SK-N-SH (cell line): ENCODE results near the gene UGT1A1. TPM values are rescaled to one million over a fixed set of nuclear protein-coding genes. Genes with fewer than 3 reads are reported as not detected.

Experiments
- CTCF ChIA-PET: fragments of 300-600, 350-600 bp; formaldehyde crosslinking; extraction: SDS; loops from one replicate; lab custom pipeline; 2021; lab: Yijun Ruan, JAX
- POLR2A ChIA-PET: fragments of 350-600 bp; sonication (Branson Sonifier 250); formaldehyde crosslinking; extraction: SDS; loops from one replicate; lab custom pipeline; 2020; ENCODE audit warnings: antibody characterized with exemption, inconsistent platforms; lab: Yijun Ruan, JAX
- DNase-seq: peaks from one replicate; pipeline ENCODE4 v3.0.0; 2012
- H2AFZ ChIP-seq: fragments of 200-600 bp; sonication (generic); 2 replicates; pipeline ENCODE4 v1.8.1; 2016; ENCODE audit warnings: antibody characterized with exemption, mild to moderate bottlenecking, low read depth
- H3F3A ChIP-seq: fragments of 200-600 bp; sonication (generic); replicated peaks from 2 replicates; pipeline ENCODE3; 2016; ENCODE audit warnings: antibody characterized with exemption, mild to moderate bottlenecking; ENCODE audit not compliant: insufficient read depth
- H3K27ac ChIP-seq, 2 experiments: fragments of 200-500 bp in 1 of 2; fragments of 200-600 bp in 1 of 2; sonication (Bioruptor generic) in 1 of 2; sonication (generic), shearing (Covaris generic) in 1 of 2; 2 replicates each; pipeline versions ENCODE4 v1.5.1 to v1.6.1; 2014 to 2016; ENCODE audit warnings: low read depth in 2 of 2, inconsistent platforms in 1 of 2, low read length in 1 of 2, mild to moderate bottlenecking in 1 of 2, mixed read lengths in 1 of 2
- H3K27me3 ChIP-seq: fragments of 200-600 bp; sonication (generic), shearing (Covaris generic); 2 replicates; pipeline ENCODE4 v1.6.1; 2016; ENCODE audit warnings: mixed run types; ENCODE audit not compliant: insufficient read depth
- H3K36me3 ChIP-seq, 2 experiments: fragments of 200-500 bp in 1 of 2; fragments of 200-600 bp in 1 of 2; sonication (Bioruptor generic) in 1 of 2; sonication (generic) in 1 of 2; replicated peaks in 1 of 2; 2 replicates each; pipeline versions ENCODE3 to v1.5.1; 2014 to 2016; ENCODE audit warnings: low read length in 1 of 2, mild to moderate bottlenecking in 1 of 2; ENCODE audit not compliant: insufficient read depth in 2 of 2, control insufficient read depth in 1 of 2
- H3K4me1 ChIP-seq, 2 experiments: fragments of 200-500 bp in 1 of 2; fragments of 200-600 bp in 1 of 2; sonication (Bioruptor generic) in 1 of 2; sonication (generic), shearing (Covaris generic) in 1 of 2; 2 replicates each; pipeline versions ENCODE4 v1.5.1 to v1.6.1; 2014 to 2016; ENCODE audit warnings: low read depth in 1 of 2, low read length in 1 of 2, mixed run types in 1 of 2; ENCODE audit not compliant: insufficient read depth in 2 of 2, control insufficient read depth in 1 of 2
- H3K4me2 ChIP-seq: fragments of 200-600 bp; sonication (generic), shearing (Covaris generic); 2 replicates; pipeline ENCODE4 v1.6.1; 2017; ENCODE audit warnings: mixed run types
- H3K4me3 ChIP-seq, 2 experiments: fragments of 200-500 bp in 1 of 2; fragments of 200-600 bp in 1 of 2; sonication (Bioruptor generic) in 1 of 2; sonication (generic), shearing (Covaris generic) in 1 of 2; 2 replicates each; pipeline versions ENCODE4 v1.5.1 to v1.8.1; 2014 to 2016; ENCODE audit warnings: low read depth in 2 of 2, inconsistent platforms in 1 of 2, low read length in 1 of 2, mild to moderate bottlenecking in 1 of 2, mixed read lengths in 1 of 2, moderate library complexity in 1 of 2
- H3K79me2 ChIP-seq: fragments of 200-600 bp; sonication (generic); 2 replicates; pipeline ENCODE4 v1.8.1; 2017; ENCODE audit warnings: mild to moderate bottlenecking; ENCODE audit not compliant: insufficient read depth
- H3K9ac ChIP-seq: fragments of 200-600 bp; sonication (generic); 2 replicates; pipeline ENCODE4 v1.6.1; 2017; ENCODE audit warnings: mixed run types
- H3K9me2 ChIP-seq: fragments of 200-600 bp; sonication (generic); 2 replicates; pipeline ENCODE4 v1.6.1; 2017; ENCODE audit warnings: mixed run types
- H3K9me3 ChIP-seq: fragments of 200-600 bp; sonication (generic); 2 replicates; pipeline ENCODE4 v1.6.1; 2017; ENCODE audit warnings: mixed run types, mild to moderate bottlenecking, moderate library complexity
- H4K20me1 ChIP-seq: fragments of 200-600 bp; sonication (generic); 2 replicates; pipeline ENCODE4 v1.6.1; 2017; ENCODE audit warnings: mild to moderate bottlenecking, mixed run types; ENCODE audit not compliant: insufficient read depth
- EP300 ChIP-seq, 2 experiments: IDR thresholded peaks; 2 replicates each; pipeline versions ENCODE4 v1.4.0 to v1.6.1; 2012; ENCODE audit warnings: borderline replicate concordance in 1 of 2, low read depth in 1 of 2, low read length in 1 of 2
- EZH2phosphoT487 ChIP-seq: fragments of 200-600 bp; sonication (generic); IDR thresholded peaks from 2 replicates; pipeline ENCODE4 v1.6.1; 2017; ENCODE audit warnings: low read depth, mixed run types, mild to moderate bottlenecking, antibody characterized with exemption, moderate library complexity, borderline replicate concordance
- GATA2 ChIP-seq: sonication (generic); formaldehyde crosslinking; IDR thresholded peaks from 2 replicates; pipeline ENCODE4 v1.5.0; 2020; ENCODE audit warnings: mild to moderate bottlenecking, missing genetic modification reagents
- JUND ChIP-seq: IDR thresholded peaks from 2 replicates; pipeline ENCODE4 v1.4.0; 2012
- RAD21 ChIP-seq: IDR thresholded peaks from 2 replicates; pipeline ENCODE4 v1.6.1; 2012; ENCODE audit warnings: mild to moderate bottlenecking, low read length
- RCOR1 ChIP-seq: fragments of 150-350 bp; IDR thresholded peaks from 2 replicates; pipeline ENCODE4 v1.6.1; 2017; ENCODE audit warnings: antibody characterized with exemption, low read length
- RXRA ChIP-seq: IDR thresholded peaks from 2 replicates; pipeline ENCODE4 v1.4.0; 2012; ENCODE audit warnings: low read depth, mild to moderate bottlenecking, borderline replicate concordance
- TAF1 ChIP-seq: IDR thresholded peaks from 2 replicates; pipeline ENCODE4 v1.6.1; 2012; ENCODE audit warnings: low read depth, mild to moderate bottlenecking, low read length, moderate library complexity, borderline replicate concordance
- TCF12 ChIP-seq: IDR thresholded peaks from 2 replicates; pipeline ENCODE4 v1.4.0; 2012
- YY1 ChIP-seq: IDR thresholded peaks from 2 replicates; pipeline ENCODE4 v1.4.0; 2012; ENCODE audit warnings: low read depth, mild to moderate bottlenecking
- WGBS: methylation state at CpG from one replicate; pipeline ENCODE4 v1.1.6; 2017; ENCODE audit warnings: low lambda C conversion rate; 5-methylcytosine and 5-hydroxymethylcytosine counted together
- polyA plus RNA-seq, 3 experiments: library from polyadenylated mRNA; depleted of rRNA; stranded (reverse); fragments of >200 nt; gene quantifications; 2 replicates each; pipeline ENCODE4 v1.2.3, GENCODE V29; 2012
- TF ChIP-seq, protein P1 (sequence below): IDR thresholded peaks from 2 replicates; pipeline ENCODE4 v1.4.0; 2012; ENCODE audit warnings: low read depth, borderline replicate concordance
- TF ChIP-seq, protein P2 (sequence below): fragments of 200-600 bp; sonication (generic); IDR thresholded peaks from 2 replicates; pipeline ENCODE4 v1.6.1; 2017; ENCODE audit warnings: antibody characterized with exemption, mild to moderate bottlenecking, moderate library complexity
- TF ChIP-seq, protein P3 (sequence below): IDR thresholded peaks from 2 replicates; pipeline ENCODE4 v1.4.0; 2012; ENCODE audit warnings: low read depth, borderline replicate concordance

UGT1A1 gene
- polyA plus RNA-seq, 1 of the 3 experiments (the other 2 are of a cell fraction): not detected

DNA sequence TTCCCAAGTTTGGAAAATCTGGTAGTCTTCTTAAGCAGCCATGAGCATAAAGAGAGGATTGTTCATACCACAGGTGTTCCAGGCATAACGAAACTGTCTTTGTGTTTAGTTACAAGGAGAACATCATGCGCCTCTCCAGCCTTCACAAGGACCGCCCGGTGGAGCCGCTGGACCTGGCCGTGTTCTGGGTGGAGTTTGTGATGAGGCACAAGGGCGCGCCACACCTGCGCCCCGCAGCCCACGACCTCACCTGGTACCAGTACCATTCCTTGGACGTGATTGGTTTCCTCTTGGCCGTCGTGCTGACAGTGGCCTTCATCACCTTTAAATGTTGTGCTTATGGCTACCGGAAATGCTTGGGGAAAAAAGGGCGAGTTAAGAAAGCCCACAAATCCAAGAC lies 12.1 kb downstream of the UGT1A1 start:
- WGBS: 75% methylated on average over 16 of the region's 16 CpGs
- no peaks in the 10 kb centered on the region for H3K9me2 ChIP-seq
- no peak overlapping the region for H3K27ac ChIP-seq
- no peak overlapping the region for H3K4me3 ChIP-seq
- no peak for DNase-seq
- POLR2A ChIA-PET: no interaction called here
- H2AFZ ChIP-seq: no peak overlapping the region
- H3K9me3 ChIP-seq: no peaks in the 10 kb centered on the region
- H3K79me2 ChIP-seq: no peaks in the 10 kb centered on the region
- CTCF ChIA-PET: no interaction called here
- TF ChIP-seq, protein P1, sequence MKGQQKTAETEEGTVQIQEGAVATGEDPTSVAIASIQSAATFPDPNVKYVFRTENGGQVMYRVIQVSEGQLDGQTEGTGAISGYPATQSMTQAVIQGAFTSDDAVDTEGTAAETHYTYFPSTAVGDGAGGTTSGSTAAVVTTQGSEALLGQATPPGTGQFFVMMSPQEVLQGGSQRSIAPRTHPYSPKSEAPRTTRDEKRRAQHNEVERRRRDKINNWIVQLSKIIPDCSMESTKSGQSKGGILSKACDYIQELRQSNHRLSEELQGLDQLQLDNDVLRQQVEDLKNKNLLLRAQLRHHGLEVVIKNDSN: no peak
- no peak for TF ChIP-seq JUND
- no peak overlapping the region for H3K9ac ChIP-seq
- no peaks in the 10 kb centered on the region for H3F3A ChIP-seq
- no peaks in the 10 kb centered on the region for H3K4me1 ChIP-seq
- H3K4me2 ChIP-seq: no peak overlapping the region
- no peaks in the 10 kb centered on the region for H3K36me3 ChIP-seq
- H4K20me1 ChIP-seq: no peaks in the 10 kb centered on the region
- H3K27me3 ChIP-seq: no peaks in the 10 kb centered on the region; the same call in 1 of the 2 replicates

DNA sequence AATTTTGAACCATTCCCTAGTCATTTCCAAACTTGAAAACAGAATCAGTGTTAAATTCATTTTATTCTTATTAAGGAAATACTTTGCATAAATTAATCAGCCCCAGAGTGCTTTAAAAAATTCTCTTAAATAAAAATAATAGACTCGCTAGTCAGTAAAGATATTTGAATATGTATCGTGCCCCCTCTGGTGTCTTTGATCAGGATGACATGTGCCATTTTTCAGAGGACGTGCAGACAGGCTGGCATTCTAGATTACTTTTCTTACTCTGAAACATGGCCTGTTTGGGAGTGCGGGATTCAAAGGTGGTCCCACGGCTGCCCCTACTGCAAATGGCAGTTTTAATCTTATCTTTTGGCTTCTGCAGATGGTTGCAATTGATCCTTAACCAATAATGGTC lies 12.5 kb downstream of the UGT1A1 start:
- Histone ChIP-seq H3K4me2 (no peak overlapping the region), H3K4me1 (no peaks in the 10 kb centered on the region), H3K4me3 (no peak overlapping the region), H3K9me2 (no peaks in the 10 kb centered on the region), H3K9me3 (no peaks in the 10 kb centered on the region), H3F3A (no peaks in the 10 kb centered on the region), H3K36me3 (no peaks in the 10 kb centered on the region), H3K27me3 (no peaks in the 10 kb centered on the region; the same call in 1 of the 2 replicates), H3K9ac (no peak overlapping the region), H2AFZ (no peak overlapping the region), H3K27ac (no peak overlapping the region), H4K20me1 (no peaks in the 10 kb centered on the region), H3K79me2 (no peaks in the 10 kb centered on the region)
- TF ChIP-seq, protein P2, sequence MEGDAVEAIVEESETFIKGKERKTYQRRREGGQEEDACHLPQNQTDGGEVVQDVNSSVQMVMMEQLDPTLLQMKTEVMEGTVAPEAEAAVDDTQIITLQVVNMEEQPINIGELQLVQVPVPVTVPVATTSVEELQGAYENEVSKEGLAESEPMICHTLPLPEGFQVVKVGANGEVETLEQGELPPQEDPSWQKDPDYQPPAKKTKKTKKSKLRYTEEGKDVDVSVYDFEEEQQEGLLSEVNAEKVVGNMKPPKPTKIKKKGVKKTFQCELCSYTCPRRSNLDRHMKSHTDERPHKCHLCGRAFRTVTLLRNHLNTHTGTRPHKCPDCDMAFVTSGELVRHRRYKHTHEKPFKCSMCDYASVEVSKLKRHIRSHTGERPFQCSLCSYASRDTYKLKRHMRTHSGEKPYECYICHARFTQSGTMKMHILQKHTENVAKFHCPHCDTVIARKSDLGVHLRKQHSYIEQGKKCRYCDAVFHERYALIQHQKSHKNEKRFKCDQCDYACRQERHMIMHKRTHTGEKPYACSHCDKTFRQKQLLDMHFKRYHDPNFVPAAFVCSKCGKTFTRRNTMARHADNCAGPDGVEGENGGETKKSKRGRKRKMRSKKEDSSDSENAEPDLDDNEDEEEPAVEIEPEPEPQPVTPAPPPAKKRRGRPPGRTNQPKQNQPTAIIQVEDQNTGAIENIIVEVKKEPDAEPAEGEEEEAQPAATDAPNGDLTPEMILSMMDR: peak; percentile 29; the same call in 1 of the 2 replicates
- TF ChIP-seq RAD21 (peak; percentile 33), TCF12 (no peak)
- ChIA-PET POLR2A (no interaction called here), CTCF (no interaction called here)
- peak; percentile 32 for DNase-seq
- WGBS: 51% methylated on average over 5 of the region's 5 CpGs

DNA sequence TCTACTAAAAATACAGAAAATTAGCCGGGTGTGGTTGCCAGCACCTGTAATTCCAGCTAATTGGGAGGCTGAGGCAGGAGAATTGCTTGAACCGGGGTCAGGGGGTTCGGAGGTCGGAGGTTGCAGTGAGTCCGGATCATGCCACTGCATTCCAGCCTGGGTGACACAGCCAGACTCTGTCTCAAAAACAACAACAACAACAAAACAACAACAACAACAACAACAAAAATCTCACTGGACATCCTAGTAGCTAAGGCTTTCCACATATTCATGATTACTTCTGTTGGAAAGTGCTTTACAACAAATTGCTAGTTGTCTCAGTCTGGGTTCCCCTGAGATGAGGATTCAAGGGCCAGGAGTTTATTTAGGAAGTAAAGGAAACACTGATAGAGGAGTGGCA lies 13.8 kb downstream of the UGT1A1 start:
- Histone ChIP-seq H4K20me1 (no peaks in the 10 kb centered on the region), H3K4me3 (no peak overlapping the region), H3K27me3 (no peaks in the 10 kb centered on the region; the same call in 1 of the 2 replicates), H2AFZ (no peak overlapping the region), H3K9me2 (no peaks in the 10 kb centered on the region), H3F3A (no peaks in the 10 kb centered on the region), H3K36me3 (no peaks in the 10 kb centered on the region), H3K79me2 (no peaks in the 10 kb centered on the region), H3K9ac (no peak overlapping the region), H3K27ac (no peak overlapping the region), H3K4me2 (no peak overlapping the region), H3K4me1 (no peaks in the 10 kb centered on the region), H3K9me3 (no peaks in the 10 kb centered on the region)
- DNase-seq: no peak
- POLR2A ChIA-PET: no interaction called here
- CTCF ChIA-PET: no interaction called here
- 78% methylated on average over 5 of the region's 5 CpGs for WGBS
- TF ChIP-seq EZH2phosphoT487 (no peak), EP300 (IDR thresholded peaks at IDR 0.05; ENCODE audit: borderline replicate concordance in 1 of 2, low read depth in 1 of 2, low read length in 1 of 2) (no peak), GATA2 (no peak), TAF1 (no peak), YY1 (no peak), RXRA (no peak), RCOR1 (no peak)
- TF ChIP-seq, protein P1: no peak
- TF ChIP-seq, protein P3, sequence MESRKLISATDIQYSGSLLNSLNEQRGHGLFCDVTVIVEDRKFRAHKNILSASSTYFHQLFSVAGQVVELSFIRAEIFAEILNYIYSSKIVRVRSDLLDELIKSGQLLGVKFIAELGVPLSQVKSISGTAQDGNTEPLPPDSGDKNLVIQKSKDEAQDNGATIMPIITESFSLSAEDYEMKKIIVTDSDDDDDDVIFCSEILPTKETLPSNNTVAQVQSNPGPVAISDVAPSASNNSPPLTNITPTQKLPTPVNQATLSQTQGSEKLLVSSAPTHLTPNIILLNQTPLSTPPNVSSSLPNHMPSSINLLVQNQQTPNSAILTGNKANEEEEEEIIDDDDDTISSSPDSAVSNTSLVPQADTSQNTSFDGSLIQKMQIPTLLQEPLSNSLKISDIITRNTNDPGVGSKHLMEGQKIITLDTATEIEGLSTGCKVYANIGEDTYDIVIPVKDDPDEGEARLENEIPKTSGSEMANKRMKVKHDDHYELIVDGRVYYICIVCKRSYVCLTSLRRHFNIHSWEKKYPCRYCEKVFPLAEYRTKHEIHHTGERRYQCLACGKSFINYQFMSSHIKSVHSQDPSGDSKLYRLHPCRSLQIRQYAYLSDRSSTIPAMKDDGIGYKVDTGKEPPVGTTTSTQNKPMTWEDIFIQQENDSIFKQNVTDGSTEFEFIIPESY: no peak
